Fibroblast of villous mesenchyme (primary cell): ENCODE data around the gene AQP11. TPM values are rescaled to one million over a fixed set of nuclear protein-coding genes. Genes with fewer than 3 reads are reported as not detected.

Experiments
- DNase-seq: peaks from one replicate; pipeline ENCODE4 v3.0.0-alpha.2; 2010; ENCODE audit warnings: low read depth
- H3K4me3 ChIP-seq: 2 replicates; pipeline ENCODE4 v1.5.1; 2011; ENCODE audit warnings: low read depth, mild to moderate bottlenecking, low read length
- CTCF ChIP-seq: IDR thresholded peaks from 2 replicates; pipeline ENCODE4 v1.5.1; 2012; ENCODE audit warnings: low read depth, mild to moderate bottlenecking, low read length; ENCODE audit not compliant: insufficient read depth
- total RNA-seq: library from RNA; depleted of rRNA; stranded (reverse); fragments of >200 nt; gene quantifications from 2 replicates; pipeline ENCODE4 v1.2.3, GENCODE V29; 2012

AQP11 gene
- total RNA-seq, 1 donor, result 1.7 TPM

GRCh38 chr11:77592727-77593126 lies 3.0 kb downstream of the AQP11 start:
- no peak overlapping the region for H3K4me3 ChIP-seq
- no peak for TF ChIP-seq CTCF
- DNase-seq, result no peak

GRCh38 chr11:77593883-77594282 lies 4.1 kb downstream of the AQP11 start:
- no peak overlapping the region for H3K4me3 ChIP-seq
- TF ChIP-seq CTCF, result no peak
- DNase-seq, result no peak

GRCh38 chr11:77596626-77597025 lies 6.9 kb downstream of the AQP11 start:
- no peak for TF ChIP-seq CTCF

GRCh38 chr11:77598195-77598594 lies 8.4 kb downstream of the AQP11 start:
- H3K4me3 ChIP-seq, result no peak overlapping the region
- DNase-seq, result no peak
- TF ChIP-seq CTCF, result no peak

More at GRCh38 chr11:77596626-77597025, 6.9 kb downstream of the AQP11 start:
- DNase-seq, result peak; percentile 76
- no peak overlapping the region for H3K4me3 ChIP-seq

- DNase-seq, result peak; percentile 63
- H3K4me3 ChIP-seq, result no peak overlapping the region
- TF ChIP-seq CTCF, result no peak
These were observed 12.8 kb downstream of the AQP11 start for GRCh38 chr11:77602381-77603088.

GRCh38 chr11:77604281-77604680 lies 14.5 kb downstream of the AQP11 start:
- H3K4me3 ChIP-seq, result no peak overlapping the region
- TF ChIP-seq CTCF, result no peak
- DNase-seq, result no peak

- no peak for DNase-seq
- H3K4me3 ChIP-seq, result no peak overlapping the region
- TF ChIP-seq CTCF, result no peak
These were observed 19.5 kb downstream of the AQP11 start for GRCh38 chr11:77609234-77609633.
